Right lobe of liver (tissue), 6 donors: ENCODE measurements around the gene MROH8. TPM values are rescaled to one million over a fixed set of nuclear protein-coding genes. Genes with fewer than 3 reads are reported as not detected.

Source experiments
- ATAC-seq, 4 donors: fragments of 200-7000 bp; cut with Tn5 transposase; one replicate each; pipeline ENCODE4 v1.9.1; 2020; ENCODE audit warnings: mild to moderate bottlenecking in 4 of 4, moderate library complexity in 4 of 4
- DNase-seq, 3 donors: peaks; one replicate each; pipeline ENCODE4 v3.0.0-alpha.2; 2020
- H3K27ac ChIP-seq, 3 donors: fragments of 200-600 bp; one replicate each; pipeline ENCODE4 v1.8.0; 2022
- H3K27me3 ChIP-seq, 2 donors: fragments of 200-600 bp; one replicate each; pipeline ENCODE4 v1.8.0; 2022
- H3K36me3 ChIP-seq, 4 donors: fragments of 200-600 bp; sonication (generic) in 1 of 4; one replicate each; pipeline versions ENCODE4 v1.5.1 to v1.8.0; 2017 to 2022; ENCODE audit warnings: control low read depth in 1 of 4
- H3K4me1 ChIP-seq, 4 donors: fragments of 200-600 bp; sonication (generic) in 1 of 4; one replicate each; pipeline versions ENCODE4 v1.5.1 to v1.8.0; 2017 to 2022; ENCODE audit warnings: control low read depth in 1 of 4
- H3K4me3 ChIP-seq, 3 donors: fragments of 200-600 bp; one replicate each; pipeline ENCODE4 v1.8.0; 2022
- H3K9me3 ChIP-seq, 4 donors: fragments of 200-600 bp; sonication (generic) in 1 of 4; one replicate each; pipeline versions ENCODE4 v1.5.1 to v1.8.0; 2017 to 2022; ENCODE audit warnings: control low read depth in 1 of 4
- CTCF ChIP-seq, 4 donors: fragments of 200-600 bp in 3 of 4; fragments of 450-650 bp in 1 of 4; IDR thresholded peaks; one replicate each; pipeline versions ENCODE4 v1.5.1 to v1.8.0; 2016 to 2022; ENCODE audit warnings: antibody characterized with exemption in 4 of 4, mild to moderate bottlenecking in 2 of 4
- POLR2A ChIP-seq: fragments of 450-650 bp; IDR thresholded peaks from one replicate; pipeline ENCODE4 v1.6.1; 2017; ENCODE audit warnings: antibody characterized with exemption, mild to moderate bottlenecking
- WGBS: methylation state at CpG from one replicate; pipeline ENCODE4 v1.1.6; 2018; ENCODE audit warnings: low coverage, low lambda C conversion rate; ENCODE audit not compliant: insufficient coverage; ENCODE audit errors: missing lambda C conversion rate; 5-methylcytosine and 5-hydroxymethylcytosine counted together
- intact Hi-C, 2 donors: fragments of 100-400 bp; cut with DNase I; formaldehyde crosslinking; loops; one replicate each; pipeline versions ENCODE4 v1.11.2 to v1.14.1; 2022
- total RNA-seq, 6 experiments: library from RNA; depleted of rRNA in 2 of 6; stranded (reverse); fragments of >200 nt in 2 of 6; fragmentation: NEBNext Ultra II Directional in 3 of 6; extraction: Animal tissue kit (Norgen Biotek cat#: 25700) in 3 of 6; gene quantifications; one replicate each; pipeline versions ENCODE4 v1.1.0 to v1.2.4, GENCODE V29; 2016 to 2023
- donor health status: DM: no; HTN: yes; CAD: no.
- donor health status: DM: no; HTN: no; CAD: no.
- donor health status: DM: no; HTN: no; CAD: no.
- donor health status: DM: no; HTN: yes; CAD: no.
- donor health status: DM: no; HTN: yes; CAD: no.

Gene MROH8
- total RNA-seq, 6 experiments from 2014 or later = 1.1 to 5.2 (median 2.2) TPM

DNA sequence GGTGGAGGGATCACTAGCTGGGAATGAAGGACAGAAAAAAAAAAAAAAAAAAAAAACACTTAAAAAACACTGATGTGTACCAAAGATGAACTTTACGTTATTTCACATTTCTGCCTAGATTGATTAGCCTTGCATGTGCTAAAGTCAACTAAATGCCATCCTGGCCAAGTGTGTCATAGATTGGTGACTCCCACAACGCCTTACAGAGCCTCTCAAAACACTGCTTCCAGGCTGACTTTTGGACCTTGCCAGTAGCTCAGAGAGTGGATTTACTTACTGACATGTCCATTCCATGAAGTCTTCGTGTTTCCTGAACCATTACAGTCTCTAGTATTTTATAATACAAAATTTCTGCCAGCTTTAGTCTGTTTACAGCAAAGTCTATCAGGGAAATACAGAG is 124.1 kb downstream of the MROH8 start:
- Histone ChIP-seq H3K27ac (no peak overlapping the region), H3K36me3 (no peaks in the 10 kb centered on the region), H3K9me3 (no peaks in the 10 kb centered on the region), H3K27me3 (no peaks in the 10 kb centered on the region), H3K4me1 (no peaks in the 10 kb centered on the region), H3K4me3 (no peak overlapping the region)
- peak in 2 of 4 donors; percentile 70 to 84 for ATAC-seq
- TF ChIP-seq POLR2A (no peak), CTCF (IDR thresholded peaks at IDR 0.05) (no peak)
- WGBS = 51% methylated on average over 3 of the region's 3 CpGs
- intact Hi-C loops = no loop called here
- DNase-seq = no peak

- DNase-seq = no peak
- no peaks in the 10 kb centered on the region for H3K36me3 ChIP-seq
- intact Hi-C loops = no loop called here
- TF ChIP-seq POLR2A (no peak), CTCF (IDR thresholded peaks at IDR 0.05) (no peak)
- no peaks in the 10 kb centered on the region for H3K9me3 ChIP-seq
- WGBS = 88% methylated on average over 4 of the region's 4 CpGs
- H3K27me3 ChIP-seq = no peaks in the 10 kb centered on the region
- H3K4me1 ChIP-seq = no peaks in the 10 kb centered on the region
- no peak overlapping the region for H3K4me3 ChIP-seq
- no peak overlapping the region for H3K27ac ChIP-seq
- ATAC-seq = no peak
Measured at GRCh38 chr20:37053230-37053950, 126.0 kb downstream of the MROH8 start.

Other genes starting within 250 kb of the MROH8 start
- 10 to 100 TPM; 22.6 to 40.5 (median 30.7) TPM for gene SAMHD1, start 227.8 kb downstream of the MROH8 start, total RNA-seq
- 1 to 10 TPM; 1.8 to 3.9 (median 2.2) TPM for gene RBL1, start 83.6 kb downstream of the MROH8 start, total RNA-seq
- 100 to 1,000 TPM in 5 of 6 experiments, 10 to 100 TPM in 1; 91.7 to 188 (median 148) TPM for gene RPN2, start 218 bp downstream of the MROH8 start, total RNA-seq
- not detected for gene GHRH, start 82.3 kb upstream of the MROH8 start, total RNA-seq
- 10 to 100 TPM; 11.4 to 16.0 (median 12.8) TPM for gene MANBAL, start 110.1 kb upstream of the MROH8 start, total RNA-seq
- gene SRC, start 166.6 kb upstream of the MROH8 start, total RNA-seq = 10 to 100 TPM in 4 of 6 experiments, 1 to 10 TPM in 2; 3.1 to 17.3 (median 11.2) TPM